Measurements from ENCODE around the gene SMIM21.

GRCh38 chr18:75467281-75467795 lies 39.8 kb upstream of the SMIM21 start:
- TF ChIP-seq EZH2 (IDR thresholded peaks at IDR 0.05; ENCODE audit: insufficient read depth, poor library complexity, severe bottlenecking) (no peak), EZH2phosphoT487 (IDR thresholded peaks at IDR 0.05; ENCODE audit: insufficient read depth, low read depth) (no peak)

All from GM23248 (cell line).